ENCODE measurements around the gene RPL31. TPM values are rescaled to one million over a fixed set of nuclear protein-coding genes. Genes with fewer than 3 reads are reported as not detected.

Gene RPL31
- total and polyA plus RNA-seq, 2 experiments from 2014 or later = 1,256 to 1,571 TPM

GRCh38 chr2:101026253-101026701 is 24.2 kb downstream of the RPL31 start:
- H3K27me3 ChIP-seq = no peaks in the 10 kb centered on the region
- H3K4me1 ChIP-seq (ENCODE audit: insufficient read depth) = no peaks in the 10 kb centered on the region
- no peaks in the 10 kb centered on the region for H3K36me3 ChIP-seq (replicated peaks; ENCODE audit: insufficient read depth, low read depth)
- DNase-seq (ENCODE audit: low spot score) = no peak
- H3K79me2 ChIP-seq = no peaks in the 10 kb centered on the region
- H4K20me1 ChIP-seq (ENCODE audit: insufficient read depth, poor library complexity, severe bottlenecking) = no peaks in the 10 kb centered on the region
- H3K9me2 ChIP-seq (replicated peaks; ENCODE audit: insufficient read depth) = no peaks in the 10 kb centered on the region
- peak overlapping the region; percentile 20 for H3K27ac ChIP-seq
- no peaks in the 10 kb centered on the region for H3K9me3 ChIP-seq (ENCODE audit: low read depth)
- 42% methylated on average over 9 of the region's 9 CpGs for WGBS (ENCODE audit: low lambda C conversion rate, missing lambda C conversion rate)
- no peak overlapping the region for H3K4me3 ChIP-seq
- peak overlapping the region; percentile 35 for H2AFZ ChIP-seq
- no peak for TF ChIP-seq EZH2 (IDR thresholded peaks at IDR 0.05; ENCODE audit: borderline replicate concordance)
- TF ChIP-seq CTCF (IDR thresholded peaks at IDR 0.05; ENCODE audit: poor library complexity) = no peak
- no peak for TF ChIP-seq EZH2phosphoT487 (IDR thresholded peaks at IDR 0.05; ENCODE audit: low read depth, severe bottlenecking, unreplicated experiment)
- H3K4me2 ChIP-seq = no peak overlapping the region

- Histone ChIP-seq H3K4me2 (no peak overlapping the region), H3K9me2 (replicated peaks; ENCODE audit: insufficient read depth) (no peaks in the 10 kb centered on the region), H3K27me3 (no peaks in the 10 kb centered on the region), H3K36me3 (replicated peaks; ENCODE audit: insufficient read depth, low read depth) (no peaks in the 10 kb centered on the region), H4K20me1 (ENCODE audit: insufficient read depth, poor library complexity, severe bottlenecking) (no peaks in the 10 kb centered on the region), H3K4me1 (ENCODE audit: insufficient read depth) (no peaks in the 10 kb centered on the region), H3K27ac (no peak overlapping the region), H3K4me3 (no peak overlapping the region), H3K9me3 (ENCODE audit: low read depth) (no peaks in the 10 kb centered on the region), H2AFZ (no peak overlapping the region), H3K79me2 (no peaks in the 10 kb centered on the region)
- TF ChIP-seq CTCF (IDR thresholded peaks at IDR 0.05; ENCODE audit: poor library complexity) (no peak), EZH2 (IDR thresholded peaks at IDR 0.05; ENCODE audit: borderline replicate concordance) (no peak), EZH2phosphoT487 (IDR thresholded peaks at IDR 0.05; ENCODE audit: low read depth, severe bottlenecking, unreplicated experiment) (no peak)
- WGBS (ENCODE audit: low lambda C conversion rate, missing lambda C conversion rate) = 92% methylated on average over 15 of the region's 15 CpGs
- DNase-seq (ENCODE audit: low spot score) = no peak
Observed at GRCh38 chr2:101026923-101027469, 24.9 kb downstream of the RPL31 start.

GRCh38 chr2:101027852-101028251 is 25.8 kb downstream of the RPL31 start:
- Histone ChIP-seq H3K36me3 (replicated peaks; ENCODE audit: insufficient read depth, low read depth) (no peaks in the 10 kb centered on the region), H2AFZ (no peak overlapping the region), H3K9me2 (replicated peaks; ENCODE audit: insufficient read depth) (no peaks in the 10 kb centered on the region), H3K4me2 (no peak overlapping the region), H3K27ac (no peak overlapping the region), H3K79me2 (no peaks in the 10 kb centered on the region), H3K27me3 (no peaks in the 10 kb centered on the region), H3K4me3 (no peak overlapping the region), H4K20me1 (ENCODE audit: insufficient read depth, poor library complexity, severe bottlenecking) (no peaks in the 10 kb centered on the region), H3K9me3 (ENCODE audit: low read depth) (no peaks in the 10 kb centered on the region), H3K4me1 (ENCODE audit: insufficient read depth) (no peaks in the 10 kb centered on the region)
- DNase-seq (ENCODE audit: low spot score) = no peak
- WGBS (ENCODE audit: low lambda C conversion rate, missing lambda C conversion rate) = 97% methylated on average over 8 of the region's 8 CpGs
- TF ChIP-seq EZH2phosphoT487 (IDR thresholded peaks at IDR 0.05; ENCODE audit: low read depth, severe bottlenecking, unreplicated experiment) (no peak), EZH2 (IDR thresholded peaks at IDR 0.05; ENCODE audit: borderline replicate concordance) (no peak), CTCF (IDR thresholded peaks at IDR 0.05; ENCODE audit: poor library complexity) (no peak)

All from hepatocyte (in vitro differentiated cells).